DMS153 treated with DMSO at 0.1 percent for 48 hours (cell line): ENCODE results near the gene HELZ.
"Not testable (repeated sequence)": the region's sequence is repeated elsewhere in the genome, so short reads cannot be mapped to it uniquely, and the experiment has no call there.

Experiments
- DNase-seq: peaks from one replicate; lab custom pipeline; 2025; ENCODE audit not compliant: unreplicated experiment; lab: John Stamatoyannopoulos, UW

The HELZ gene

GRCh38 chr17:67054608-67055007, 190.4 kb downstream of the HELZ start:
- no peak for DNase-seq

- no peak for DNase-seq
Observed at GRCh38 chr17:67054011-67054591, 190.9 kb downstream of the HELZ start.

GRCh38 chr17:67053438-67054000, 191.5 kb downstream of the HELZ start:
- DNase-seq, result no peak

GRCh38 chr17:67052720-67053437, 192.1 kb downstream of the HELZ start:
- no peak for DNase-seq

- DNase-seq, result no peak
Observed at GRCh38 chr17:67051837-67052236, 193.2 kb downstream of the HELZ start.

GRCh38 chr17:67051155-67051538, 193.8 kb downstream of the HELZ start:
- DNase-seq, result no peak

- DNase-seq, result no peak
Observed at GRCh38 chr17:67050471-67051154, 194.4 kb downstream of the HELZ start.

GRCh38 chr17:67050066-67050465, 194.9 kb downstream of the HELZ start:
- no peak for DNase-seq

GRCh38 chr17:67049025-67049739, 195.8 kb downstream of the HELZ start:
- no peak for DNase-seq

GRCh38 chr17:67047382-67047781, 197.6 kb downstream of the HELZ start:
- no peak for DNase-seq

- DNase-seq, result no peak
Observed at GRCh38 chr17:67046398-67046797, 198.6 kb downstream of the HELZ start.

- DNase-seq, result no peak
Observed at GRCh38 chr17:67044940-67045339, 200.1 kb downstream of the HELZ start.

GRCh38 chr17:67044016-67044772, 200.8 kb downstream of the HELZ start, which contains the start of gene CACNG1:
Gene CACNG1 (plus strand): TSS chr17:67044554. CDS start chr17:67044661, 107 bp downstream.
- no peak for DNase-seq

GRCh38 chr17:67043283-67043682, 201.7 kb downstream of the HELZ start:
- DNase-seq, result no peak

GRCh38 chr17:67041941-67042899, 202.8 kb downstream of the HELZ start:
- DNase-seq, result no peak

- no peak for DNase-seq
Observed at GRCh38 chr17:67041531-67041930, 203.5 kb downstream of the HELZ start.

GRCh38 chr17:67041119-67041518, 203.9 kb downstream of the HELZ start:
- not testable (repeated sequence) for DNase-seq

- no peak for DNase-seq
Observed at GRCh38 chr17:67040652-67041051, 204.3 kb downstream of the HELZ start.

- no peak for DNase-seq
Observed at GRCh38 chr17:67038861-67039365, 206.1 kb downstream of the HELZ start.
